ENCODE results near the gene PUS7. TPM values are rescaled to one million over a fixed set of nuclear protein-coding genes. Genes with fewer than 3 reads are reported as not detected.
"Not testable (repeated sequence)": the region's sequence is repeated elsewhere in the genome, so short reads cannot be mapped to it uniquely, and the experiment has no call there.

PUS7 gene
- total RNA-seq, 1 experiment from 2014 or later: 39.0 TPM

GRCh38 chr7:105450870-105451269 is 71.2 kb downstream of the PUS7 start:
- H3K79me2 ChIP-seq (ENCODE audit: insufficient read depth, low read length); DNase-seq (ENCODE audit: low read depth, low spot score); H3K27ac ChIP-seq (ENCODE audit: low read depth, low read length); H3K36me3 ChIP-seq (ENCODE audit: control insufficient read depth in 1 of 2, insufficient read depth in 2 of 2, low read length in 2 of 2); H3K9me2 ChIP-seq (ENCODE audit: insufficient read depth); H3K9me3 ChIP-seq (ENCODE audit: control insufficient read depth in 1 of 2, insufficient read depth in 1 of 2, low read depth in 1 of 2, low read length in 2 of 2); ATAC-seq; H2AFZ ChIP-seq (ENCODE audit: low read depth, low read length, poor library complexity, severe bottlenecking); POLR2A ChIA-PET; H3K4me3 ChIP-seq (replicated peaks in 1 of 2; ENCODE audit: low read depth in 1 of 2, low read length in 2 of 2); CTCF ChIA-PET; H3K9ac ChIP-seq (ENCODE audit: low read length); H3K27me3 ChIP-seq (ENCODE audit: insufficient read depth, low read length); intact Hi-C loops (cut with micrococcal nuclease); H3K4me1 ChIP-seq (ENCODE audit: control insufficient read depth in 1 of 2, insufficient read depth in 2 of 2, low read length in 2 of 2); RAD21 ChIA-PET (ENCODE audit: low non-redundant PET in 1 of 2, low total read pairs in 2 of 2, uncharacterized antibody in 2 of 2, unreplicated experiment in 2 of 2); H4K20me1 ChIP-seq (ENCODE audit: insufficient read depth); BruUV-seq (replicated peaks); H3K4me2 ChIP-seq (ENCODE audit: low read length): not testable (repeated sequence)

GRCh38 chr7:105450177-105450861 is 71.8 kb downstream of the PUS7 start:
- CTCF ChIA-PET: no interaction called here
- no peaks in the 10 kb centered on the region for H4K20me1 ChIP-seq (ENCODE audit: insufficient read depth)
- no peak overlapping the region for H3K4me2 ChIP-seq (ENCODE audit: low read length)
- no peaks in the 10 kb centered on the region for H3K9me2 ChIP-seq (ENCODE audit: insufficient read depth)
- H3K4me3 ChIP-seq (replicated peaks in 1 of 2; ENCODE audit: low read depth in 1 of 2, low read length in 2 of 2): no peak overlapping the region
- no peaks in the 10 kb centered on the region for H3K79me2 ChIP-seq (ENCODE audit: insufficient read depth, low read length)
- no peaks in the 10 kb centered on the region for H3K4me1 ChIP-seq (ENCODE audit: control insufficient read depth in 1 of 2, insufficient read depth in 2 of 2, low read length in 2 of 2)
- no peaks in the 10 kb centered on the region for H3K9me3 ChIP-seq (ENCODE audit: control insufficient read depth in 1 of 2, insufficient read depth in 1 of 2, low read depth in 1 of 2, low read length in 2 of 2)
- intact Hi-C loops (cut with micrococcal nuclease): no loop called here
- POLR2A ChIA-PET: no interaction called here
- no peak overlapping the region for H2AFZ ChIP-seq (ENCODE audit: low read depth, low read length, poor library complexity, severe bottlenecking)
- H3K27ac ChIP-seq (ENCODE audit: low read depth, low read length): no peak overlapping the region
- no peak for ATAC-seq
- no TSS peak for BruUV-seq (replicated peaks)
- H3K36me3 ChIP-seq (ENCODE audit: control insufficient read depth in 1 of 2, insufficient read depth in 2 of 2, low read length in 2 of 2): no peaks in the 10 kb centered on the region
- H3K27me3 ChIP-seq (ENCODE audit: insufficient read depth, low read length): no peaks in the 10 kb centered on the region
- RAD21 ChIA-PET (ENCODE audit: low non-redundant PET in 1 of 2, low total read pairs in 2 of 2, uncharacterized antibody in 2 of 2, unreplicated experiment in 2 of 2): no interaction called here
- no peak overlapping the region for H3K9ac ChIP-seq (ENCODE audit: low read length)
- no peak for DNase-seq (ENCODE audit: low read depth, low spot score)
- TF ChIP-seq, protein P1, sequence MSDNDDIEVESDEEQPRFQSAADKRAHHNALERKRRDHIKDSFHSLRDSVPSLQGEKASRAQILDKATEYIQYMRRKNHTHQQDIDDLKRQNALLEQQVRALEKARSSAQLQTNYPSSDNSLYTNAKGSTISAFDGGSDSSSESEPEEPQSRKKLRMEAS (IDR thresholded peaks at IDR 0.05): no peak
- no peak for TF ChIP-seq EGR1 (IDR thresholded peaks at IDR 0.05; ENCODE audit: low read depth)
- no peak for TF ChIP-seq JUND (IDR thresholded peaks at IDR 0.05)
- TF ChIP-seq RAD21 (IDR thresholded peaks at IDR 0.05; ENCODE audit: low read depth): no peak
- no peak for TF ChIP-seq REST (IDR thresholded peaks at IDR 0.05; ENCODE audit: low read depth)
- no peak for TF ChIP-seq CTCF (IDR thresholded peaks at IDR 0.05 in 2 of 3, conservative IDR thresholded peaks at IDR 0.05 in 1 of 3; ENCODE audit: borderline replicate concordance in 1 of 3, insufficient read depth in 1 of 3, low read depth in 2 of 3, low read length in 2 of 3)
- no peak for TF ChIP-seq ZFX (IDR thresholded peaks at IDR 0.05)
- no peak for TF ChIP-seq ELF1 (IDR thresholded peaks at IDR 0.05; ENCODE audit: borderline replicate concordance, low read depth)
- TF ChIP-seq CBX3 (IDR thresholded peaks at IDR 0.05; ENCODE audit: low read depth): no peak
- TF ChIP-seq CEBPB (IDR thresholded peaks at IDR 0.05; ENCODE audit: low read depth): no peak
- no peak for TF ChIP-seq TCF7L2 (IDR thresholded peaks at IDR 0.05; ENCODE audit: borderline replicate concordance, extremely low read depth, insufficient read depth, insufficient read length)
- no peak for TF ChIP-seq SIN3A (IDR thresholded peaks at IDR 0.05; ENCODE audit: low read depth)
- no peak for TF ChIP-seq SRF (IDR thresholded peaks at IDR 0.05; ENCODE audit: low read depth)
- TF ChIP-seq POLR2A (IDR thresholded peaks at IDR 0.05; ENCODE audit: borderline replicate concordance, extremely low read depth, insufficient read depth, insufficient read length): no peak
- no peak for TF ChIP-seq POLR2AphosphoS5 (IDR thresholded peaks at IDR 0.05; ENCODE audit: low read depth, low read length)
- no peak for TF ChIP-seq FOSL1 (IDR thresholded peaks at IDR 0.05; ENCODE audit: low read depth)
- TF ChIP-seq YY1 (IDR thresholded peaks at IDR 0.05; ENCODE audit: extremely low read depth, insufficient replicate concordance, low read depth, low read length): no peak

Data from HCT116 (cell line).